NCI-H2029 treated with DMSO at 0.1 percent for 48 hours (cell line): Measurements from ENCODE around the gene CEP57L1.

Source experiments
- DNase-seq: peaks from one replicate; lab custom pipeline; 2025; lab: John Stamatoyannopoulos, UW

Gene CEP57L1

DNA sequence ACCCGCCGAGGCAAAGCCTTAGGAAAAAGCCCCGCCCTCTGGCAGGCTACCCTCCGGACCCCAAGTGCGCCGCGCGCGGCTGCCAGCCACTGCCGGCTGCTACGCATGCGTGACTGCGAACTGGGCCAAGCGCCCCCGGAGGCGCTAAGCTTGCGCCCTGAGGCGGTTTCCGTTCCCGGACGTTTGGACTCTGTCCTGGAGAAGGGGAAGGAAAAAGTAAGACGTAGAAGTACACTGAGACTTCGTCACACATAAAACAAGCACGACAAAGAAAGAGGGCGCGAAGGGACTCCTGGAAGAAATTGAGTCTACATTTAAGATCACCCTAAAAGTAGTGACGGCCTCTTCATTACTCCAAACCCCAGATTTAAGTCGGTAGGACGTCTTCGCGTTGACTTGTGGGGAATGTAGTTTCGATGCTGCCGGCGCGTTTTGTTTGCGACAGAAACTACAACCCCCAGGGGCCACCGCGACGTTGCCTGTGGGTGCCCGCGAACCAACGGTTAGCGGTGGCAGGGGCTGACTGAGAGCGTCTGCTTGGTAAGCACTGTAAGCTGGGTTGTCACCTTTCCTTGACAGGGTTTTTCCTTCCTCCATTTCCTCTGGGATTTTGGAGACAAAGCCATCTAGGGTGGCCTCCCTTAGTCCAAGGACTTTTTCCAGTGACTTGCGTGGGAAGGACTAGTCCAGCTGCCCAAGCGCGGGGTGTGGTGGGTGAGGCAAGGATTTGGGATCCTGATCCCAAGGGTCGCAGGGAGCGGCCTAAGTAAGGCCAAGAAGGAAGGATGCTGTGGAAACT lies at the start of gene CEP57L1:
CEP57L1 (plus strand) TSS at position 472 of the 799 bp plus-strand sequence. CDS start 49,715 bp downstream, outside the sequence.
- peak; percentile 98 for DNase-seq

DNA sequence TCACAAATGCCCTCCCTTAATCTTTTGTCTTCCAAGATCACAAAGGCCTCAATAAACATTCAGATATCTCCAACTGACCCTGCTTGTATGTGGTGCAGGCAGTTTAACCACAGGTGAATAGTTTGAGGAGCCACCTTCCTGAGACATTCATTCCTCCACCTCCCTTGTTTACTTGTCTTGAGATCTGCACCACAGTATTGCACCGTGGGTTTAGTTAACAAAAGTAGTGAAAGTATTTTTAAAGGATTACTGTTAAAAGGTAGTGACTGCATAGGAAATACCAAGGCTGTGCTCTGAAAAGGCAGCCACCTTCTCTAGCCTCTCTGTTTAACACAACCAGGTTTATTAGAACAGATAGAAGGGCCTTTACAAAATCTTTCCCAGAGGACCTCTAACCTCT lies 47.1 kb upstream of the CEP57L1 start:
- DNase-seq: no peak

DNA sequence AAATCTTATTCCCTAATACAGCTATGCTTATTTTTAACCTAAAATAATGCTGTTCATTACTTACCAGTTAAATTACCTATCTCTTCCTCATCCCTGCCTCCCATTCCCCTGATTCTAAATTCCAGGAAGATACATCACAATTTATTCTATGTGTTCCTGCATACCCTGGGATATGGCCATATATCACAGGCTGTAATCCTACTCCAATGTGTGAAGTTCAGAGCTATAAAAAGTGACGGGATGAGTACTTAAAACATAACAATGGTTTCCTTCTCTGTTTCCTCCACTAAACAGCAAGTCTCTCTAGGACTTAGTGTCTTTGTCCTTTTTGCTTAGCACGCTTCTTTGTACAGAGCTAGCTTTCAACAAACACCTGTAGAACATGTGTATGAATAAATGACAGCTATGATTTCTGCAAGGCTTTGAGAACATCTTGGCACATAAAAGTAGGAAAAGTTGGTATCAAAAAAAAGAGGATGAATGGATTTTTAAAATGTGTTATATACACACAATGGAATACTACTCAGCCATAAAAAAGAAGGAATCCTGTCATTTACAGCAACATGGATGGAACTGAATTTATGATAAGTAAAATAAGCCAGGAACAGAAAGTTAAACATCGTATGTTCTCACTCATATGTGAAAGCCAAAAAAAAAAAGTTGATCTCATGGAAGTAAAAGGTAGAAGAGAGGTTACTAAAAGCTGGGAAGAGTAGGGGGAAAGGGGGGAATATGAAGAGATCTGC lies 46.5 kb upstream of the CEP57L1 start:
- DNase-seq: no peak

DNA sequence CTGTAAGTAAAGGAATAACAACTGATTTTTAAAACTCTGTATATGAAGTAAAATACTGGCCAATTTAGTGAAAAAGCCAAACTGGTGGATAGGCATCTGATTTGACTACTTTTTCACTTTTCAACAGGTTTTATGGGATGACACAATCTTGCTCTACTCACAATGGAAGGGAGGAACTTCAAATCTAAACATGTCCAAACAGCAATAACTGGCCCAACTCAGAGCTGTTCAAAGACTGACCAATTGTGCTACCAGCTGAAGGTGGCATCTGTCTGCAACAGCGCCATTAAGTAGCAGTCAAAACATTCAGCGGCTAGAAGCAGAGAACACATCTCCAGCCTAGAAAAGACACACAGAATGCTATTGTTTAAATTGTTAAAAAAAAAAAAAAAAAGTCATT lies 45.3 kb upstream of the CEP57L1 start:
- DNase-seq: no peak

DNA sequence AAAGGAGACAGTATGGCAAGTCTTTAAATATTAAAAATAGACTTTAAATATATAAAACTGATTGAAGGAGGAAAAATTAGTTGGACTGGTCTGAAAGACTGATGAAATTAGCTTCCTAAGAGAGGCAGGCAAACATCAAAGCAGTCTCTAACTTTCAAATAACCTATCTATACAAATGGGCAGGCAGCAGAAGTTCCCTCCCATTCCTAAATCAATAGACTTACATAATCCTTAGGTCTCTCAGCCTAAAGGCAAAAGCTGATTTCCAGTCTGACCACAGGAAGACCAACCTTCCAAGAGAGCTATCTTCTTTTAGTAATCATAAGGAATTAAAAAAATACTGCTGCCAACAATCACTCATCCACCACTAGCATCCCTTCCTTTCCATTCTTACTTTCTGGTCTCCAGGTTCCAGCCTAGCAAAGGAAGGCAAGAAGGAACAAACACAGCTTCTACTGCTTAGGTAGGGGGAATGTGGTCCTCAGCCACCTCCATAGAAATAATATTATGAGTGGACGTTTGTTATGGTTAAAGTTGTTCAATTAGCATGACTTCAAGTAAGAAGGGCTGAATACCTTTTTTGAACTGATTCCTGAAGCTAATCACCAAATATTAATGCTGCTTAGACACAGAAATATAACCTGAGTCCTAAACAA lies 44.7 kb upstream of the CEP57L1 start:
- no peak for DNase-seq

DNA sequence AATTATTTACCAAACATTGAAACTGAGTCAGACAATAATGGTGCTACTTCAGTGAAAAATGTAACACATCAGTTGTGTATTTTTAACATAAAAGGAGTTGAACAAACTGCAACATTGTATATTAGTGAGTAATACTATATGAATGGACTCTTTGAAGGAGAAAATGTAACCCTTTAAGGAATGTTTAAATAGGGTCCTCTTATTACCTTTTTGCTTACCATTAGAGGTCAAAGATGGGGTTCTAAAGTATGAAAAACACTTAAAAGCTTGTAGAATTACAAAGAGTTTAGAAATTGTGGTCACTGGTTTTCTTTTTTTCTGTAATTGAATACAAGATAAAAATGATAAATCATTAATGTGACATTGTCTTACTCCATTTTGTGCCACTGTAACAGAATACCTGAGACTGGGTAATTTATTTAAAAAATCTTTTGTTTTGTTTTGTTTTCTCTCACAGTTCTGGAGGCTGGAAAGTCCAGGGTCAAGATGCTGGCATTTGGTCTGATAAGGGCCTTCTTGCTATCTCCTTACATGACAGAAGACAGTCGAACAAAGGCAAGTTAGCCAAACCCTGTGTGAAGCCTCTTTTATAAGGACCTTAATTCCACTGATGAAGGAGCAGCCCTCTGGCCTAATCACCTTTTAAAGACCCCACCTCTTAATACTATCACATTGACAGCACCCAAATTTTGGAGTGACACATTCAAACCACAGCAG lies 43.8 kb upstream of the CEP57L1 start:
- DNase-seq: no peak

DNA sequence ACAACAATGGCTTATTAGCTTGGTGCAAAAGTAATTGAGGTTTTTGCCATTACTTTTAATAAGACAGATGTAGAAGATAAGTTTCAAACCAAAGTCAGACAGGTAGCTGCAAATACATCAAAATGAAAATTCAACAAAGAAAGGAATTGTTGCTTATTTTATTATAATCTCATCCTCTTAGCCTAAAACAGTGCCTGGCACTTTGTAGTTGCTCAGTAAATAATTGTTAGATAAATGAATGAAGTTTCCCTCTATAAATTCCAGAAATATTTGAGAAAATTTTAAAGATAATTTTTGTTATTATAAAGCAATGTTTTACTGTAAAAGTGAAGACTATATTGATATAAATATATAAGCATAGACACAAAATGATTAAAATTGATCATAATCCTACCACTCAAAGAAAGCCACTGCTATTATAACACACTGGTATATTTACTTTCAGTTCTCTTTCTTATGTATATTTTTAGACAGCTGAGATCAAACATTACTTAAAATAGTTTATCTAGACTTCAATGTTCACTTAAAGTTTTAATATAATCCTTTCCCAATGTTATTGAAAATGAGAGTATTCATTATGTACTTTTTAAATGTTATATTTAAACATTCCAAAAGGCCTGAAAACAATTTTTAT lies 43.2 kb upstream of the CEP57L1 start:
- DNase-seq: no peak

DNA sequence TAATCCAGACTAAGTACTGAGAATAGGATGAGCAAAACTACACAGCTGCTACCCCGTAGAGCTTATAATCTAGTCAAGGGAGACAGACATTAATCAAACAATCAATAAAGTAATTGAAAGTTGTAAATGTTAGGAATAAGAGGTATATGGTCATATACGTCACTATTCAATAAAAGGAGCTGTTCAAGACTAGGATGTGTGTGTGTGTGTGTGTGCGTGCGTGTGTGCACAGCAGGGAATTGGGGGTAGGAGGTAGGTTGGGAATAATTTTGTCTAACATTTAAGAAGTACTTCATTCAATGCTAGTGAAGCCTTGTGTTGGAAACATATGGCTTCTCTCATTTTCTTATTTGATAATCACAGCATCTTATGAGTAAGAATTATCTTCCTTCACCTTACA lies 42.5 kb upstream of the CEP57L1 start:
- DNase-seq: no peak

DNA sequence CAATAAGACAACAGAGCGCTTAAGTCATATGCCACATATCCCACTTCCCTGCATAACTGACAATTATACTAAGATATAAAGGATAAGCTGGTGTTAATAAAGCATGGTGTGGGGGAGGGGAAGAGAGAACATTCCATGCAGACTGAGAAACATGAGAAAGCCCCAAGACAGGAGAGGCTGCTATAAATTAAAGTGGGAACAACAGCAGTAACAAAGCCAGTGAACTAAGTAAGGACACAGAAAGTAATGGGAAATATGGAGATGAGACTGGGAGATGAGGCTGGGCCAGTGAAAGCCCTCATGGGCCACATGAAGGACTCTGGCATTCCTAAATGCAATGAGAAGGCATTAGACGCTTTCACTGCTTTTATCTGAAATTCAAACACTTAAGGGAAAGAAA lies 42.0 kb upstream of the CEP57L1 start:
- no peak for DNase-seq

DNA sequence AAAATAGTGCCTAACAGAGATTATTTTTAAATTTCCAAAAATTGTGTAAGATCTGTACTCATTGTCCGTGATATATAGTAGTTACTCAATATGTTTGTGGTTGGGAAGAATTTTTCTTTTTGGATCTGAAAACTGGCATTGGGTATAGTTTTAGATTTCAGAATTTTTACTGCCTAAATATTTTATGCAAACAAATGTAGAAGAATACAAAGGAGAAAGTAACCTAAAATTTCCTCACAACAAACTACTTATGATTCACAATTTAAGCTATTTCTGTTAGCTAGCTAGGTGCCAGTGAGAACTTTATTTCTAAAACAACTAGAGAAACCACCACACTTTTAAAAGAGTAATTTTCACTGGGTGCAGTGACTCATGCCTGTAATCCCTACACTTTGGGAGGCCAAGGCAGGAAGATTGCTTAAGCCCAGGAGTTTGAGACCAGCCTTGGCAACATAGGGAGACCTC lies 39.5 kb upstream of the CEP57L1 start:
- no peak for DNase-seq

DNA sequence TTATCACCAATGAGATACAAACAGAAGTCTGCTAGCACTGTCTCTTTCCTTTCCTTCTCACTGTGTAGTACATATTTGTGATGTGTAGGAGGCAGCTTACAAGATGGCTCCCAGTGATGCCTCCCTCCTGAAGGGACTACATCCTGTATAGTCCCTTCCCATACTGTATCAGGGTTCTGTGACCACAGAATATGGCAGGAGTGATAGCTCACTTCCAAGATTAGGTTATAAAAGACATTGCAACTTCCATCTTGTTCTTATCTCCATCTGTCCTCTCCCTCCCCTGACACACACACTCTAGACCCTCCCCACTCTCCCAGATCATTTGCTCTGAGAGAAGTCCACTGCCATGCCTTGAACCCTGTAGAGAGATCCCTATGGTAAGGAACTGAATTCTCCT lies 38.6 kb upstream of the CEP57L1 start:
- DNase-seq: no peak

DNA sequence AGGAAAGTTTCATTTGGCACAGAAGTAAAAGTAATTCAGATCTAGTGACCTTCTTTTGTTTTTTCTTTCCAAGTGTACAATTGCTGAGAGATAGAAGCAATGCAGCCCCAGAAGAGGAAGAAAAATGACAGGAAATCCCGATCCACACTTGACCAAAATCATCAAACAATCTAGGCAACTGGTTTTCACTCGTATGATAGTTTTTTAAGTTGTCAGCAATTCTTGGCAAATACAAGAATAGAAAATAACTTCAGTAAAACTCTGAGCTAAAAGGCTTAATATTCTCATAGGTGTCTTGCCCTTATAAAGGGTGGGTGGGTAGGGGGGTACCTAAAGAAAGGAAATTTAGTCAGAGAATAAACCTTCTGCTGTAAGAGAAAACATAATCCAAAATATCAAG lies 36.7 kb upstream of the CEP57L1 start:
- DNase-seq: no peak

DNA sequence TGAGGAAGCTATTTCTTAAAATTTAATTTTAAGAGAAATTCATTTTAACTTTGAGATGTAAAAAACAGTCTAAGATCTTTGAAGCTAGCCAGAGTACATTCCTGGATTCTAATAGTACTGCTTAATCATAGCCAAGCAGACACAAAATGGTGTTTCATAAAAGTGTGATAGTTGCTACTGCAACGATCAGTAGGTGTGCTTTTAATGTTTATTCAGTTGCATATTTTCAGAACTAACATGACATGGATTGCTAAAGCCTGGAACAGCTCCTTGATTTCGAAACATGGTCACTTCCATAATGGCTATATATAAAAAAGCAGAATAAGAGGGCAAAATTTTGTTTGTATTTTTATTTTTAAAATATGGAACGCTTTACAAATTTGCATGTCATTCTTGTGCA lies 36.2 kb upstream of the CEP57L1 start:
- DNase-seq: no peak

DNA sequence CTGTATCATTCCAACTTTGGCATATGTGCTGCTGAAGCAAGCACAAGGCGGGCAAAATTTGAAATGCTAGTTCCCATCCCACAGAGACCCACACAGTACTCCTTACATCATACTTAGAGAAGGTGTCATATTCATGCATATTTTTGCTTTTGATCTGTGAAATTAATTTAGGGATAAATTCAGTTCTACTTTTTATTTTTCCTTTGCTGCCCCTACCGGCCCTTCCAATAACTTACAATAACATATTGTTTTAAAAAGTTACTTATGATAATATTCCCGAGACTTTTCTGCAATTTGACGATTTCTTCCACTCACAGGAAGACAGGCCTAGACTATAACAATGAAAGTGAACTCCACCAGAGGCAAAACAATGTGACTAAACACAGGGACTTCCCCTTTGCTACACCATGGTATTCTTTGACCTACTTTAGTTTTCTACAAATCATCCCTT lies 35.7 kb upstream of the CEP57L1 start:
- DNase-seq: no peak

DNA sequence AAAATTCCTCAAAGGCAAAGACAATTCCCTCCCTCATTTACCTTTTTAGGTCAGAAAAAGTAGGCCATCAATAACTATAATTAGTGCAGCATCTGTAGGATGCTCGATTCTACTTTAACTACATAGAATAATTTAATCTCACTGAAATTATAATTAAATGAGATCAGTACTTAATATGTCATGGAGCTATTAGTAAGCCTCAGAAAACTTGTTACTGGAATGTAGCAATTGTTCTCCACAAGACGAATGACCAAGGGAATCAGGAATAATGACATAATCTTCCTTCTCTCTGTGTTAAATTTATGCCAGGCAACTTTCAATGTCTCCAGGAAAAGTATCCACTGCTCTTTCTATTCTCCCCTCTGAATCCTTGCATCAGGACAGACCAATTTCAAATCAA lies 34.7 kb upstream of the CEP57L1 start:
- no peak for DNase-seq

DNA sequence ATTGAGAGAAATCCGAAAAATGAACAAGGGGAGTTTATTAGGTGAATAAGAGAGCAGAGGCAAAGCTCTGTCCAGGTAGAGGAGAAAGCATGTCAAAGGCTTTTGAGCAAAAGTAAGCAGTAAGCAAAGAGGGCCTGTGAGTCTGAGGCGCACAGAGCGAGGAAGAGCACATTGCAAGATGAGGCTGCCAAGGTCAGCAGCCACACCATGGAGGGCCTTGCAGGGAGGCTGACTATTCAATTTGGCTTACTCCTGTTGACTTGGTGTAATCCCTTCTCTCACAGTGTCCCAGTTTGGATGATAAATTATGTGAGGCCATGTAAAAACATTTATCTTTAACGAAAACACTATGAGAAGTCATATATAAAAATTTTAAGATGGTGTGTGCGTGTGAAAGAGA lies 33.1 kb upstream of the CEP57L1 start:
- DNase-seq: no peak

DNA sequence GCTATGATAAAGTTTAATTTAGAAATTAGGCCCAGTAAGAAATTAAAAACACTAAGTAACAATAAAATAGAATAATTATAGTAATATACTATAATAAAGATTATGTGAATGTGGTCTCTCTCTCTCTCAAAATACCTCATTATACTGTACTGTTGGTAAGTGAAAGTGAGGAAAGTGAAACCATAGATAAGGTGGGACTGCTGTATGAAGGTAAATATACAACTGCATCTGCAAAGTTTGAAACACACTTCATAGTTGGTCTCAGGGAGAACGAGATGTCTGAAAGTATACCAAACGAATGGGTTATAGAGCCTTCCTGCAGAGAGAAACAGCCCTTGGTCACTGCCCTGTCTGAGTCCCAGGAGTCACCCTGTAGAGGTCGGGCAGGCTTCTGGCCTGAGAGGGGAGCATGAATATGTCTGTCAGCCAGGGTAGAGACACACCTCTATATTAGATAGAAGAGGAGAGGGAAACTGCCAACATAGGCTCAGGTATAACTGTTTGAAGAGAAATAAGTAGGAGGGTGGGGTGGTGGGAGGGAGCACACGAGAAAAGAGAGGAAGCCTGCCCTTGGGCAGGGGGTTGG lies 32.4 kb upstream of the CEP57L1 start:
- DNase-seq: no peak

DNA sequence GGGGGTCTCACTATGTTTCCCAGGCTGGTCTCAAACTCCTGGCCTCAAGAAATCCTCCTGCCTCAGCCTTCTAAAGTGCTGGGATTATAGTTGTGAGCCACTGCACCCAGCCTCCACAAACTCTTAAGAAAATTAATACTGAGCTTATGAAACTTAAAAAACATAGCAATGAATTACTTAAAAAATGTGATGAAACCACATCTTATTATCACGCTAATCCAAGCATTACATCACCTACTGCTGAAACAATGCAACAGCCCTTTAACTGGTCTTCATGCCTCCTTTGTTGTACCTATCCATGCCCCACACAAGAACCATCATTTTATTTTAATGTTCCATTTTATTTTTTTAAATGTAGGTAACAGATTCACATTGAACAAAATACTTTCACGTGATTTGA lies 25.6 kb upstream of the CEP57L1 start:
- no peak for DNase-seq

DNA sequence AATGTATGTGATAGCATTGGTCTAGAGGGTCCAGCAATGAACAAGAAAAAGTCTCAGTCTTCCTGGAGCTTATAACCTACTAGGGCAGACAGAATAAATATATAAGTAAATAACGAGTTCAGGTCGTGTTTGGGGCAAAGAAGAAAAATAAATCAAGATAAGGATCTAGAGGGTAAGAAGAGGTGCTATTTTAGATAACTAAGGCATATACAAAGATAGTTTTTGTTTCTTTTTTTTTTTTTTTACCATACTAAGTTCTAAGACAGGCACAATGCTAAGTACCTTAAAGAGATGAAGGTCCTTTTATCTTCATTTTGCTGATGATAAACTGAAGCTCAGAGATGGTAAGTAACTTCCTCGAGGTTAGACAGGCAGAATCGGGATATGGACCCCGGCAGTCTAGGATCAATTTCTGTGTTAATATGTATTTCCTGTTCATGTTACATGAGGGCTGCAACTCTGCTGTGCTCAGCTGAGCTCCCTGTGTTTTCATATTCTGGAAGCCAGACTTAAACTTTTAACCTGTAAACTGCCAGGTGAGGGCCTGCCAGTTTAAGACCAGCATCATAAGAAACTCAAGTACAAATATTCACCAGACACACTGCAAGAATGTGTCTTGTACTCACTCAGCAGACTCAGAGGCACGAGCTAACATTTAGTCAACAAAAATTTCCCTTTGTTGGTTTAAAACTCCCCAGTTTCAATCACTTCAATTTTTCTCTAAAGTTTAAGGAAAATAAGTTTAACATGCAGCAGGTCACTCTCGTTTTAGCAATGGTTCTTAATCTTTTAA lies 24.0 kb upstream of the CEP57L1 start:
- DNase-seq: no peak

DNA sequence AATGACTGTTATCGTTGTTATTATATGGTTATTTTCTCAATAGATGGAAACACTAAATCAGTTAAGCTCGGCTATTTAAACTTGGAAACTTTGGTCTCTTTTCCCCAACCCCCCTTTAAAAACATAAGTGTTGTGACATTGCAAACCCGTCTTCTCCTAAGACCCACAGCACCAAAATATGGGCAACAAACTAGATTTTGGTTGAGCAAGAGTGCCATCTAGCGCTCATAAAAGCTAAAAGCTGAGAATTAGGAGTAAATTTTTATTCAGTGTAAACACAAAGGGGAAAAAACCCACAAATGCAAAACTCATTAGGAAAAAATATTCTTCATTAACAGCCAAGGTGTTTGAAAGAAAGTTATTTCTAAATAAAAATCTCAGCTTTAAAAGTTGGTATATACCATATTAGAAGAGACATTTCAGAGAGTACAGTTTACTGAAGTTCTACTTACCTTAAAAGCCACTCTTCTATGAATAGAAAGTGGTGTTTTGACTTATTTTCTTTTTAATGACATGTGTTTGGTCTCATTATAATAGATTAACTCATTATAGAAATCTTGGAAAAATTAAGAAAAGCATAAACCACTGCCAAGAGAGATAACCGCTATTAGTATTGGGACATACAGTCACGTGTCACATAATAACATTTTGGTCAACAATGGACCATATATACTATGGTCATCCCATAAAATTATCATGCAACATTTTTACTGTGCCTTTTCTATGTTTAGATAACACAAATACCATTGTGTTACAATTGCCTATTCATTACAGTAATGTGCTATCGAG lies 21.8 kb upstream of the CEP57L1 start:
- peak; percentile 44 for DNase-seq
